ENCODE data around the gene JTB.

JTB gene

DNA sequence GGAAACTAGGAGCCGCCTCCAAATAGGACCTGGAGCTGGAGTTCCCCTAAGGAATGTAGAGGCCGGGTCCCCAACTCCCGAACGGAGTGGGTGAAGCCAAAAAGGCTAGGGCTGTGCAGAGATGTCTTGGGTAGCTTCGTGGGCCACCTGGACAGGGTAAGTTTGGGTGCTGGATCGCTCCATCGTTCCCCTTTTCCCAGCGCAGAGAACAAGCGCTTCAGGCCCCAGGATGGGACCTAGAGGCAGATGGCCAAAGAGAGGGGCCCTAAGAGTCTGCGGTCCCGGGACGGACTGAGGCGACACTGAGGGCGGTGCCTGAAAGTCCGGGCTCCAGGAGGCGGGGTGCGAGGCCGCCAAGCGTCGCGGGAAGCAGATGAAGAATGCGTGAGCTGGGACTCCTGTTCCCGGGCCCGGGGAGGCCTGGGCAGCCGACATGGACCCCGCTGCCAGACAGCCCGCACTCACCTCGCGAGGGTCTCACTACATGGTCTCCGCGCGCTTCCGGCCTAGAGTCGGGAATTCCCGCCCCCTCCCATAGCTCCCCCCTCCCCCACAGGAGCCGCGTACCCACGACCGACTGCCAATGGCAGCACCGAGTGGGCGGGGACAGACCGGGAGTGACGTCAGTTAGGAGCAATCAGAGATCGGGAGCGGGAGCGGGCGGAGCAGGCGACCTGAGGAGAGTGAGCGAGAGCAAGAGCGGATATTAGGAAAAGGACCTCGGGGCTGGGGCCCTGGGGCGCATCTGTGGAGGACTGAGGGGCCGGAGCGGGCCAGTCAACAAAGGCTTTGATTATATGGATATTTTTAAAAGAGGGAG lies 14.2 kb downstream of the JTB start, which contains the start of gene SLC39A1:
Gene SLC39A1 (minus strand): TSS at position 508 of the 820 bp plus-strand sequence. CDS start 822 bp downstream, outside the sequence.
- DNase-seq (ENCODE audit: low spot score): peak; percentile 89
- TF ChIP-seq, protein P1, sequence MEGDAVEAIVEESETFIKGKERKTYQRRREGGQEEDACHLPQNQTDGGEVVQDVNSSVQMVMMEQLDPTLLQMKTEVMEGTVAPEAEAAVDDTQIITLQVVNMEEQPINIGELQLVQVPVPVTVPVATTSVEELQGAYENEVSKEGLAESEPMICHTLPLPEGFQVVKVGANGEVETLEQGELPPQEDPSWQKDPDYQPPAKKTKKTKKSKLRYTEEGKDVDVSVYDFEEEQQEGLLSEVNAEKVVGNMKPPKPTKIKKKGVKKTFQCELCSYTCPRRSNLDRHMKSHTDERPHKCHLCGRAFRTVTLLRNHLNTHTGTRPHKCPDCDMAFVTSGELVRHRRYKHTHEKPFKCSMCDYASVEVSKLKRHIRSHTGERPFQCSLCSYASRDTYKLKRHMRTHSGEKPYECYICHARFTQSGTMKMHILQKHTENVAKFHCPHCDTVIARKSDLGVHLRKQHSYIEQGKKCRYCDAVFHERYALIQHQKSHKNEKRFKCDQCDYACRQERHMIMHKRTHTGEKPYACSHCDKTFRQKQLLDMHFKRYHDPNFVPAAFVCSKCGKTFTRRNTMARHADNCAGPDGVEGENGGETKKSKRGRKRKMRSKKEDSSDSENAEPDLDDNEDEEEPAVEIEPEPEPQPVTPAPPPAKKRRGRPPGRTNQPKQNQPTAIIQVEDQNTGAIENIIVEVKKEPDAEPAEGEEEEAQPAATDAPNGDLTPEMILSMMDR (IDR thresholded peaks at IDR 0.05; ENCODE audit: extremely low read depth, missing control alignments): no peak

DNA sequence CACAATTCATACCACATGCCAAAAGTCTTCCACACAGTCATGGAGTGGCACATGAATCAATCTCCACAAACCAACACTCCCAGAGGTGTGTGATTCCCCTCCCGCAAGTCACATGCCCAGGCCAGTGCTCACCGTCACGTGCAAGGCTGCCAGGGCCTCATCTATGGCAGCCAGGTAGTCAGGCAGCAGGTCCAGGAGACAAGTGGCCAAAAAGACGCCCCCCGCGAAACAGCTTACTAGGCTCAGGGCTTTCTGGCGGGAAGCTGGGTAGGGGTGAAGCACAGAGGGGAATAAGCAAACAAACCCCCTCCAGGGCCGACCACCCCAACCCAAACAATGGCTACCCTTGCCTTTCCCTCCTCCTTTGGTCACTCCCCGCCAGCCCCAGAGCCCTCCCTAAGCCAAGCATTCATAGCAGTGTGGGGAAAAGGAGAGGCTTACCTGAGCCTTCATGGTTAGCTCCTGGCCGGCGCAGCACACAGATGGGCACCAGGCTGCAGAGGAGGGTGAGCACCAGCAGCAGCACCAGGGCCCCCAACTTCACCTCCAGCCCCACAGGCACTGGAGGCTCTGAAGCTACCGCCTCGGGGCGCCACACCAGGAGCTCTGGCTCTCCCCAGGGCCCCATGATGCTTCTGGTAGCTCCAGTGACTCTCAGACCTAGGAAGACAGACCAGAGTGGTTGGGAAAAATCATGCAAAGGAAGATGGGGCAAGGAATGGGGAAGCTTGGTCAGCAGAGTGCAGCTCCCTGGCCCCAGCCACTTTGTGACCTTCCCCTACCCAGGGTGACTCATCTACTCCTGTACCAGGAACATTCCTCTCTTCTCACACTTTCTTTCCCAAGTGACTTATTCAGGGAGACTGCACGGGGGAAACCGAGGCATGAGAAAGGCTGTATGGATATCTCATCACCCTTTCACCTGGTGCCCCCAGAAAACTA lies 15.1 kb downstream of the JTB start:
- TF ChIP-seq, protein P1 (IDR thresholded peaks at IDR 0.05; ENCODE audit: extremely low read depth, missing control alignments): no peak
- DNase-seq (ENCODE audit: low spot score): no peak

DNA sequence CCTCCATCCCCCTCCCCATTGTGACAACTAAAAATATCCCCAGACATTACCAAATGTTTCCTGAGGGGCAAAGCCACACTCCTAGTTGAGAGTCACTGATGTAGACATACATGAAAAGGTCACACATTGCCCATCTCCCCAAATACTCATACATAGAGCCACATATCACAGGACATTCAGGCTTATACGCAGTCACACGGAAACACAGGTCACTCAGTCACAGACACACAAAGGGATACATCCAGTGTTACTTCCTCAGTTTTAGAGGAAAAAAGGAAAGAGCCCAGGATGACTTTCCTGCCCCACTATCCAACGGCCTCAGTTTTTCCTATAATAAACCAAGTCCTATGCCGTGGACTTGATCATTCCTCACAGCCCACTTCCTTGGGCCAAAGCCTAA lies 16.1 kb downstream of the JTB start:
- TF ChIP-seq, protein P1 (IDR thresholded peaks at IDR 0.05; ENCODE audit: extremely low read depth, missing control alignments): no peak

GRCh38 chr1:153960206-153960605 lies 17.3 kb downstream of the JTB start:
- TF ChIP-seq, protein P1 (IDR thresholded peaks at IDR 0.05; ENCODE audit: extremely low read depth, missing control alignments): no peak
- no peak for DNase-seq (ENCODE audit: low spot score)

More for the DNA sequence above, 16.1 kb downstream of the JTB start:
- no peak for DNase-seq (ENCODE audit: low spot score)

DNA sequence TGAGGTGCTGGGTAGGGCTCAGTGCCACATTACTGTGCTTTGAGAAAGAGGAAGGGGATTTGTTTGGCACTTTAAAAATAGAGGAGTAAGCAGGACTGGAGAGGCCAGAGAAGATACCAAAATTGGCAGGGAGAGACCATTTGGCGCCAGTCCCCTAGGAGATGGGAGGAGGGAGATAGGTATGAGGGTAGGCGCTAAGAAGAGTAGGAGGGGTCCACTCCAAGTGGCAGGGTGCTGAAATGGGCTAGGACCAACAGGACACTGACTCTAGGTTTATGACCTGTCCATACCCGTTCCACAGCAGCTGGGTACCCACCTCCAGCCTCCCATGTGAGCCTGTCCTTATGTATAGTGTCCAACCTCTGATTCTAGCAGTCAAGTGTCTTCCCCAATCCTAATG lies 18.0 kb downstream of the JTB start:
- no peak for DNase-seq (ENCODE audit: low spot score)
- TF ChIP-seq, protein P1 (IDR thresholded peaks at IDR 0.05; ENCODE audit: extremely low read depth, missing control alignments): no peak

GRCh38 chr1:153958961-153959260 lies 18.6 kb downstream of the JTB start:
- TF ChIP-seq, protein P1 (IDR thresholded peaks at IDR 0.05; ENCODE audit: extremely low read depth, missing control alignments): no peak
- no peak for DNase-seq (ENCODE audit: low spot score)
